MM.1S (cell line): ENCODE measurements around the gene TPX2.

Source experiments
- EZH2 ChIP-seq: fragments of 300-600 bp; sonication (generic); optimal IDR thresholded peaks from 2 replicates; pipeline ENCODE3; 2017; ENCODE audit warnings: low read depth, mild to moderate bottlenecking, antibody characterized with exemption, low read length, mixed read lengths
- EZH2phosphoT487 ChIP-seq: fragments of 300-600 bp; sonication (generic); IDR thresholded peaks from 2 replicates; pipeline ENCODE4 v1.6.1; 2018; ENCODE audit warnings: antibody characterized with exemption, low read length
- TF ChIP-seq, protein P1 (sequence below): fragments of 300-600 bp; sonication (generic); IDR thresholded peaks from 2 replicates; pipeline ENCODE4 v1.5.1; 2016; ENCODE audit warnings: antibody characterized with exemption, low read length, mixed read lengths

DNA sequence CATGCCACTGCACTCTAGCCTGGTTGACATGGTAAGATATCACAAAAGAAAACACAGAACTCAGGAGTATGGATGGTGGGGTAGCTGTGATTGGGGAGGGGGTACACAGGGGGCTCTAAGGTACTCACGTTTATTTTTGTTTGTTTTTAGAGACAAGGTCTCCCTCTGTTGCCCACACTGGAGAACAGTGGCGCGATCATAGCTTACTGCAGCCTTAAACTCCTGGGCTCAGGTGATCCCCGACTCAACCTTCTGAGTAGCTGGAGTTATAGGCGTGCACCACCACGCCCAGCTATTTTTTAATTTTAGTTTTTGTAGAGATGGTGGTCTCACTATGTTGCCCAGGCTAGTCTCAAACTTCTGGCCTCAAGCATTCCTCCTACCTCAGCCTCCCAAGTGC, 45.7 kb upstream of the TPX2 start:
- TF ChIP-seq, protein P1, sequence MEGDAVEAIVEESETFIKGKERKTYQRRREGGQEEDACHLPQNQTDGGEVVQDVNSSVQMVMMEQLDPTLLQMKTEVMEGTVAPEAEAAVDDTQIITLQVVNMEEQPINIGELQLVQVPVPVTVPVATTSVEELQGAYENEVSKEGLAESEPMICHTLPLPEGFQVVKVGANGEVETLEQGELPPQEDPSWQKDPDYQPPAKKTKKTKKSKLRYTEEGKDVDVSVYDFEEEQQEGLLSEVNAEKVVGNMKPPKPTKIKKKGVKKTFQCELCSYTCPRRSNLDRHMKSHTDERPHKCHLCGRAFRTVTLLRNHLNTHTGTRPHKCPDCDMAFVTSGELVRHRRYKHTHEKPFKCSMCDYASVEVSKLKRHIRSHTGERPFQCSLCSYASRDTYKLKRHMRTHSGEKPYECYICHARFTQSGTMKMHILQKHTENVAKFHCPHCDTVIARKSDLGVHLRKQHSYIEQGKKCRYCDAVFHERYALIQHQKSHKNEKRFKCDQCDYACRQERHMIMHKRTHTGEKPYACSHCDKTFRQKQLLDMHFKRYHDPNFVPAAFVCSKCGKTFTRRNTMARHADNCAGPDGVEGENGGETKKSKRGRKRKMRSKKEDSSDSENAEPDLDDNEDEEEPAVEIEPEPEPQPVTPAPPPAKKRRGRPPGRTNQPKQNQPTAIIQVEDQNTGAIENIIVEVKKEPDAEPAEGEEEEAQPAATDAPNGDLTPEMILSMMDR, result no peak
- no peak for TF ChIP-seq EZH2
- no peak for TF ChIP-seq EZH2phosphoT487
